HG03432 (cell line): ENCODE measurements around the gene LRP1.

Experiments used
- ATAC-seq: cut with Tn5 transposase; IDR thresholded peaks from one replicate; pipeline ENCODE4 v1.9.1; 2021; ENCODE audit warnings: mild to moderate bottlenecking, moderate library complexity; ENCODE audit not compliant: unreplicated experiment

LRP1 gene

GRCh38 chr12:57170927-57171326 lies 42.6 kb downstream of the LRP1 start:
- ATAC-seq, result no peak

- ATAC-seq, result no peak
Measured at GRCh38 chr12:57171668-57172067, 43.4 kb downstream of the LRP1 start.

- no peak for ATAC-seq
Measured at GRCh38 chr12:57173089-57173488, 44.8 kb downstream of the LRP1 start.

GRCh38 chr12:57173683-57174082 lies 45.4 kb downstream of the LRP1 start:
- no peak for ATAC-seq

GRCh38 chr12:57175428-57176138 lies 47.3 kb downstream of the LRP1 start:
- ATAC-seq, result no peak

- ATAC-seq, result no peak
Measured at GRCh38 chr12:57176139-57176477, 47.8 kb downstream of the LRP1 start.

- no peak for ATAC-seq
Measured at GRCh38 chr12:57176846-57177245, 48.6 kb downstream of the LRP1 start.

- no peak for ATAC-seq
Measured at GRCh38 chr12:57177354-57177753, 49.1 kb downstream of the LRP1 start.

GRCh38 chr12:57178213-57178612 lies 49.9 kb downstream of the LRP1 start:
- ATAC-seq, result no peak

GRCh38 chr12:57179331-57180086 lies 51.2 kb downstream of the LRP1 start:
- ATAC-seq, result no peak

- ATAC-seq, result no peak
Measured at GRCh38 chr12:57180321-57180989, 52.2 kb downstream of the LRP1 start.

GRCh38 chr12:57181072-57181471 lies 52.8 kb downstream of the LRP1 start:
- ATAC-seq, result no peak

- ATAC-seq, result no peak
Measured at GRCh38 chr12:57181561-57182155, 53.4 kb downstream of the LRP1 start.

- peak; percentile 87 for ATAC-seq
Measured at GRCh38 chr12:57182918-57183575, 54.8 kb downstream of the LRP1 start.

GRCh38 chr12:57183939-57184725 lies 55.8 kb downstream of the LRP1 start:
- ATAC-seq, result no peak

GRCh38 chr12:57185403-57185802 lies 57.1 kb downstream of the LRP1 start:
- ATAC-seq, result no peak

- no peak for ATAC-seq
Measured at GRCh38 chr12:57185906-57186508, 57.7 kb downstream of the LRP1 start.

GRCh38 chr12:57187222-57188089 lies 59.2 kb downstream of the LRP1 start:
- ATAC-seq, result no peak

- no peak for ATAC-seq
Measured at GRCh38 chr12:57188090-57188425, 59.8 kb downstream of the LRP1 start.
